Astrocyte of the cerebellum (primary cell): Measurements from ENCODE around the gene VGLL4.

ENCODE experiments used
- DNase-seq: peaks from one replicate; pipeline ENCODE4 v3.0.0-alpha.2; 2011; ENCODE audit warnings: low read depth
- H3K4me3 ChIP-seq: 2 replicates; pipeline ENCODE4 v1.5.1; 2011; ENCODE audit warnings: mild to moderate bottlenecking, low read depth, low read length, moderate library complexity
- CTCF ChIP-seq: IDR thresholded peaks from 2 replicates; pipeline ENCODE4 v1.5.1; 2012; ENCODE audit warnings: low read length, low read depth, moderate library complexity, mild to moderate bottlenecking; ENCODE audit errors: missing control alignments
- in situ Hi-C: cut with HindIII; loops from 2 replicates; pipeline ENCODE4 v1.10.0; 2017; ENCODE audit warnings: low sequenced_read_pairs

VGLL4 gene

GRCh38 chr3:11569156-11569741, 74.5 kb downstream of the VGLL4 start:
- DNase-seq = no peak
- no peak overlapping the region for H3K4me3 ChIP-seq
- TF ChIP-seq CTCF = no peak
- in situ Hi-C loops = loop anchor here (25.0 kb wide), 1 partner anchor 182 kb away; no protein-coding TSS in a partner anchor

- H3K4me3 ChIP-seq = peak overlapping the region; percentile 26
- in situ Hi-C loops = loop anchor here (25.0 kb wide), 1 partner anchor 181 kb away; no protein-coding TSS in a partner anchor
- TF ChIP-seq CTCF = peak; percentile 1
- DNase-seq = peak; percentile 84
Observed at GRCh38 chr3:11568503-11569155, 75.1 kb downstream of the VGLL4 start.

- DNase-seq = peak; percentile 49
- in situ Hi-C loops = loop anchor here (25.0 kb wide), 1 partner anchor 180 kb away; no protein-coding TSS in a partner anchor
- H3K4me3 ChIP-seq = peak overlapping the region; percentile 26
- TF ChIP-seq CTCF = no peak
Observed at GRCh38 chr3:11567516-11568467, 75.9 kb downstream of the VGLL4 start.

- in situ Hi-C loops = loop anchor here (25.0 kb wide), 1 partner anchor 180 kb away; no protein-coding TSS in a partner anchor
Observed at GRCh38 chr3:11566916-11567315, 76.8 kb downstream of the VGLL4 start.

GRCh38 chr3:11566478-11566877, 77.2 kb downstream of the VGLL4 start:
- DNase-seq = no peak
- in situ Hi-C loops = loop anchor here (25.0 kb wide), 1 partner anchor 179 kb away; no protein-coding TSS in a partner anchor
- no peak for TF ChIP-seq CTCF
- no peak overlapping the region for H3K4me3 ChIP-seq

More at GRCh38 chr3:11566916-11567315, 76.8 kb downstream of the VGLL4 start:
- no peak for DNase-seq
- TF ChIP-seq CTCF = no peak
- H3K4me3 ChIP-seq = no peak overlapping the region

GRCh38 chr3:11565932-11566331, 77.8 kb downstream of the VGLL4 start:
- DNase-seq = no peak
- in situ Hi-C loops = loop anchor here (25.0 kb wide), 1 partner anchor 179 kb away; no protein-coding TSS in a partner anchor
- no peak overlapping the region for H3K4me3 ChIP-seq
- no peak for TF ChIP-seq CTCF
